ENCODE data around the gene CCDC7.
"Not testable (repeated sequence)": the region's sequence is repeated elsewhere in the genome, so short reads cannot be mapped to it uniquely, and the experiment has no call there.

Gene CCDC7

GRCh38 chr10:32471232-32471631 is 25.3 kb downstream of the CCDC7 start:
- CTCF ChIA-PET, result no interaction called here
- POLR2A ChIA-PET, result no interaction called here
- TF ChIP-seq CTCF (IDR thresholded peaks at IDR 0.05; ENCODE audit: control extremely low read depth, extremely low read depth, low read depth, missing control alignments), result no peak
- no peak for DNase-seq (ENCODE audit: extremely low spot score)

GRCh38 chr10:32477499-32477898 is 31.6 kb downstream of the CCDC7 start:
- no peak for DNase-seq (ENCODE audit: extremely low spot score)
- no peak for TF ChIP-seq CTCF (IDR thresholded peaks at IDR 0.05; ENCODE audit: control extremely low read depth, extremely low read depth, low read depth, missing control alignments)
- CTCF ChIA-PET, result no interaction called here
- POLR2A ChIA-PET, result no interaction called here

- CTCF ChIA-PET, result interaction anchor here (0.7 kb wide), 1 partner anchor 15 kb away, joined by 3 read pairs; no protein-coding TSS in a partner anchor
- POLR2A ChIA-PET, result no interaction called here
- no peak for DNase-seq (ENCODE audit: extremely low spot score)
- no peak for TF ChIP-seq CTCF (IDR thresholded peaks at IDR 0.05; ENCODE audit: control extremely low read depth, extremely low read depth, low read depth, missing control alignments)
Observed at GRCh38 chr10:32481606-32482005, 35.7 kb downstream of the CCDC7 start.

- DNase-seq (ENCODE audit: extremely low spot score); CTCF ChIA-PET; POLR2A ChIA-PET: not testable (repeated sequence)
Observed at GRCh38 chr10:32483019-32483502, 37.1 kb downstream of the CCDC7 start.

GRCh38 chr10:32488038-32488437 is 42.1 kb downstream of the CCDC7 start:
- DNase-seq (ENCODE audit: extremely low spot score); POLR2A ChIA-PET; CTCF ChIA-PET: not testable (repeated sequence)

GRCh38 chr10:32489158-32489557 is 43.2 kb downstream of the CCDC7 start:
- POLR2A ChIA-PET, result no interaction called here
- TF ChIP-seq CTCF (IDR thresholded peaks at IDR 0.05; ENCODE audit: control extremely low read depth, extremely low read depth, low read depth, missing control alignments), result no peak
- CTCF ChIA-PET, result no interaction called here
- DNase-seq (ENCODE audit: extremely low spot score), result no peak

GRCh38 chr10:32489901-32490300 is 44.0 kb downstream of the CCDC7 start:
- ChIA-PET POLR2A (no interaction called here), CTCF (no interaction called here)
- DNase-seq (ENCODE audit: extremely low spot score), result no peak
- TF ChIP-seq CTCF (IDR thresholded peaks at IDR 0.05; ENCODE audit: control extremely low read depth, extremely low read depth, low read depth, missing control alignments), result no peak

- CTCF ChIA-PET; POLR2A ChIA-PET; DNase-seq (ENCODE audit: extremely low spot score): not testable (repeated sequence)
Observed at GRCh38 chr10:32494562-32494961, 48.6 kb downstream of the CCDC7 start.

- CTCF ChIA-PET; DNase-seq (ENCODE audit: extremely low spot score); POLR2A ChIA-PET: not testable (repeated sequence)
Observed at GRCh38 chr10:32500136-32500535, 54.2 kb downstream of the CCDC7 start.
